ENCODE results near the gene RNF2.
"Not testable (repeated sequence)": the region's sequence is repeated elsewhere in the genome, so short reads cannot be mapped to it uniquely, and the experiment has no call there.

RNF2 gene

GRCh38 chr1:185044981-185045813, at the start of gene RNF2:
TSS of gene RNF2 (plus strand) at chr1:185045558. CDS start at chr1:185087554, 41,996 bp downstream.
- peak; percentile 81 for DNase-seq (ENCODE audit: low spot score)

DNA sequence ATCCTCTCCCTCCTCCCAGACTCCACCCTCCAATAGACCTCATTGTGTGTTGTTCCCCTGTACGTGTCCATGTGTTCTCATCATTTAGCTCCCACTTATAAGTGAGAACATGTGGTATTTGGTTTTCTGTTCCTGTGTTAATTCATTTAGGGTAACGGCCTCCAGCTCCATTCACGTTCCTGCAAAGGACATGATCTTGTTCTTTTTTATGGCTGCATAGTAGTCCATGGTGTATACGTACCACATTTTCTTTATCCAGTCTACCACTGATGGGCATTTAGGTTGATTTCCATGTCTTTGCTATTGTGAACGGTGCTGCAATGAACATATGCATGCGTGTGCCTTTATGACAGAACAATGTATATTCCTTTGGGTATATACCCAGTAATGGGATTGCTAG, 45.4 kb upstream of the RNF2 start:
- not testable (repeated sequence) for DNase-seq (ENCODE audit: low spot score)

DNA sequence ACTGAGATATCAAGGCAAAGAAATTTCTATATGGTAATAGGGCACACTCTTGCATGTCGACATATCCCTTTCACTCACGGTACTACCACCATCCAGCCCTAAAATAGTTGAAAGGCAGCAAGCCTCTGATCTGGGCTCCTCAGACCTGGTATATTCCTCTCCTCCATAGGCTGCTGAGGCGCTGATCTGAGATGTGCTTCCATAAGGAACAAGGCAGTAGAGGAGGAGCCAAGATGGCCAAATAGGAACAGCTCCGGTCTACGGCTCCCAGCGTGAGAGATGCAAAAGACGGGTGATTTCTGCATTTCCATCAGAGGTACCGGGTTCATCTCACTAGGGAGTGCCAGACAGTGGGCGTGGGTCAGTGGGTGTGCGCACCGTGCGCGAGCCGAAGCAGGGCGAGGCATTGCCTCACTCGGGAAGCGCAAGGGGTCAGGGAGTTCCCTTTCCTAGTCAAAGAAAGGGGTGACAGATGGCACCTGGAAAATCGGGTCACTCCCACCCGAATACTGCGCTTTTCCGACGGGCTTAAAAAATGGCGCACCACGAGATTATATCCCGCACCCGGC, 44.0 kb upstream of the RNF2 start:
- DNase-seq (ENCODE audit: low spot score), result not testable (repeated sequence)

GRCh38 chr1:185008838-185009237, 36.5 kb upstream of the RNF2 start:
- no peak for DNase-seq (ENCODE audit: low spot score)

- no peak for DNase-seq (ENCODE audit: low spot score)
Measured at GRCh38 chr1:185010361-185010760, 35.0 kb upstream of the RNF2 start.

DNA sequence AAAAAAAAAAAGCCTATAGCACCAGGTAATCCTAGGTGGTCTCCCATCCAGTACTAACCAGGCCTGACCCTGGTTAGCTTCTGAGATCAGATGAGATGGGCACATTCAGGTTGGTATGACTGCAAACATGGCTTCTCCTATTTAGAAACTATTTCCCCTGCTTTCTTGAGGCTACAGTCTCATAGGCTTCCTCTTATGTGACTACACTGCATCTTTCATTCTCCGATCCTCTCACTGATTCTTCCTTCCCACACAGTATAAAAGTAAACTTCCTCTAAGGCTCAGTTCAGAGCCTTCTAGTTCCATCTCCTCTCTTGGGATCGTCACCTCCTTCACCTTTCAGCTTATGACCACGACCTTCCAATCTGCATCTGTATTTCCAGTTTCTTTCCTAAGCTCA, 30.4 kb upstream of the RNF2 start:
- DNase-seq (ENCODE audit: low spot score), result no peak

- DNase-seq (ENCODE audit: low spot score), result no peak
Measured at GRCh38 chr1:185015631-185016030, 29.7 kb upstream of the RNF2 start.

DNA sequence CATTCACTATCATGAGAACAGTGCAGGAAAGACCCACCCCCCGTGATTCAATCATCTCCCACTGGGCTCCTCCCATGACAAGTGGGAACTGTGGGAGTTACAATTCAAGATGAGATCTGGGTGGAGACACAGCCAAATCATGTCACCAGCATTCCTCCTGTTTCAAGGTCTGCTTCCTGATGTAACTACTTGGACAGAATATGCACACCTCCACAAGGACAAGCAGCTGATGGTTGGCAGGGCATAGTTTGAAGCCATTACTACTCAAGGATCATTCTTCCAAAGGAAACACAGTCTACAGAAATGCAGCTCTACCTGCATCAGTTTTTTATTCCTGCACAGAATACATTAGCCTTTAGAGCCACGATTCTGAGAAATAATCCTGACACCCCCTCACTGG, 28.5 kb upstream of the RNF2 start:
- DNase-seq (ENCODE audit: low spot score), result no peak

- no peak for DNase-seq (ENCODE audit: low spot score)
Measured at GRCh38 chr1:185017338-185017737, 28.0 kb upstream of the RNF2 start.

DNA sequence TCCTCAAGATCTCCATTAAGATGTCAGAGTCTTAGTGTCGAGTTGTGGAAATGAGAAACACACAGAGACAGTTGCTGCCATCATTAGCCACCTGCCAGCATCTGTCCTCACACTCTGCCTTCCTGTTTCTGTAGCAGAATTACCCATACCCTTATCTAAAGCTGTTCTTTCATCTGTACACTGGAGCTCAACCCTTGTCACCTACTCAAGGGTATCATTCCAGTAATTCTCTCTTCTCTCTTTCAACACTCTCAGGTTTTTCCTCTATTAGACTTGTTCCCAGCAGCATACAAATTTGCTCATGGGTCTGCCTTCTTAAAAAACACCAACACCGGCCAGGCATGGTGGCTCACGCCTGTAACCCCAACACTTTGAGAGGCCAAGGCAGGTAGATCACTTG, 27.4 kb upstream of the RNF2 start:
- DNase-seq (ENCODE audit: low spot score), result no peak

DNA sequence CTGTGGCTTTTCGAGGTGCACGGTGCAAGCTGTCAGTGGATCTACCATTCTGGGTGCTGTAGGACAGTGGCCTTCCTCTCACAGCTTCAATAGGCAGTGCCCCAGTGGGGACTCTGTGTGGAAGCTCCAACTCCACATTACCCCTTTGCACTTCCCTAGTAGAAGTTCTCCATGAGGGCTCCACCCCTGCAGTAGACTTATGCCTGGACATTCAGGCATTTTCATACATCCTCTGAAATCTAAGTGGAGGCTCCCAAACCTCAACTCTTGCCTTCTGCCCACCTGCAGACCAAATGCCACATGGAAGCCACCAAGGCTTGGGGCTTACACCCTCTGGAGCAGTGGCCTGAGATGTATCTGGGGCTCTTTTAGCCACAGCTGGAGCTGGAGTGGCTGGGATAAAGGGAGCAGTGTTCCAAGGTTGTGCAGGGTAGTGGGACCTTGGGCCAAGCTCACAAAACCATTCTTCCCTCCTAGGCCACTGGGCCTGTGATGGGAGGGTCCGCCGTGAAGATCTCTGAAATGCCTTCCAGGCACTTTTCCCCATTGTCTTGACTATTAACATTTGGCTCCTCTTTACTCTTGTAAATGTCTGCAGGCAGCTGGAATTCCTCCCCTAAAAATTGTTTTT, 18.0 kb upstream of the RNF2 start:
- DNase-seq (ENCODE audit: low spot score), result no peak

DNA sequence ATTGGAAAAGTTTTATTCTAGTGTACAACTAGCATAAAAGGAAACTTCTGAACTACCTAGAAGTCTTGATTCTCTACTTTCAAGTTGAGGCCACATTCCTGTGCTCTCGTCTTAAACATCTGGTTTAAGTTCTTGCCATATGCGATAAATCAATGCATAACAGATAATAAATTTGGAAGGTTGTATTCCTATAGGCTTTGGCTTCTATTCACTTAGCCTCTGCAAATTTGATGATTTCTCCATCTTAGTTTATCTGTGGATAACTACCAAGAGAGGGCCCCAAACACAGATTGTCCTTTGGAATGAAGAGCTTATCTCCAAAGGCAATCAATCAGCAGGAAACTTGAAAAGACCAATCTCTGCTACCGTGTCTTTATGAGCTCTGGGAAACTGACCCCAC, 11.7 kb upstream of the RNF2 start:
- DNase-seq (ENCODE audit: low spot score), result no peak

DNA sequence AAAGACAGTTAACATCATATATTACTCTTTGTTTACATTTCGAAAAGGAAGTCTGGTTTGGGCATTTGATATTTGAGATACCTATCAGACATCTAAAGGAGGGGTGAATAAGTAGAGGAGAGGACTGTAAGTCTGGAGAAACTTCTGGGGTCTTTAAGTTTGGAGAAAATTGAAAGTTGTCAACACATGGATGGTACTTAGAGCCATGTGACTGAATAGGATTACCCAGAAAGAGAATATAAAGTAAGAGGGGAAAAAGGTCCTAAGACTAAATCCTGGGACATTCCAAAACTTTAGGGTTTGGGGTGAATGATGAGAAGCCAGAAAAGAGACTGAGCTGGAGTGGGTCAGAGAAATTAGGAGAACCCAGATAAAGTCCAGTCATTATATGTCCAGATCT, 10.1 kb upstream of the RNF2 start:
- no peak for DNase-seq (ENCODE audit: low spot score)

DNA sequence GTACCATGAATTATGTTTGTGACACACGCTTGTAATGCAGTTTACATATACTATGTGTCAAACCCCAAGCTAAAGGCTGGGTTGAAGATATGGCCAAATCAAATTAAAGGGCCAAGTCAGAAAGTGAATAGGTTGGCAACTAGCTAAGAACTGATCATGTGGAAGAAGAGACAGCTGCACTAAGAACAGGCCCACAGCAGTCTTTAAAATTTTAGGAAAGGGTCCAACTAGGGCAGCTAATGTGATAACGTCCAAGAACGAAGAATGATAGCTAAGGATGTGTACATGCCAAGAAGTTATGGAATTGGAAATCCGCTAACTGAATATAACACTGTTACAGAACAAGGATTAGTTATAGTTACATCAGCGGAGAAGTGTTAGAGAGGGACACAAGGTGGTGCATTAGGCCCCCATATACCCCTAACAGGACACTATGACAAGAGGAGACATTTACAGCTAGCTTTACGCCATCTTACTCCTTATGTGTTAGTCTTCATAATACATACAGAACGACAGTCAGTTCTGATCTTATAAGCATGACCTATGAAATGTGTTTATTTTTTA, 6.5 kb upstream of the RNF2 start:
- no peak for DNase-seq (ENCODE audit: low spot score)

GRCh38 chr1:185039726-185040407, 5.5 kb upstream of the RNF2 start:
- DNase-seq (ENCODE audit: low spot score), result no peak

DNA sequence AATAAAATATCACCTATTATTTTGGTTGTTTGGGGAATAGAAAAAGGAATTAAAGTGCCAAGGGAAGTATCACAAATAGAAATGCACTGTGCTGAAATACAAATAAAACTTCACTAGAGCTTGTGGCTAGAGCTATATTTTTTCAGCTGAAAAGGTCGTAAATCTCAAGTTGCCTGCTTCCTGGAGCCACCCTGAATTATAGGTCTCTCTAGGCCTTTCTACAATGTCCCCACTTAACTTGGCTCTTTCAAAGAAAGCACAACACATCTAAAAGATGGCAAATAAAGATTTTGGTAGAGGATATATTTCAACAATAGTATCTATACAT, 5.0 kb upstream of the RNF2 start:
- no peak for DNase-seq (ENCODE audit: low spot score)

GRCh38 chr1:185041742-185042141, 3.6 kb upstream of the RNF2 start:
- no peak for DNase-seq (ENCODE audit: low spot score)

DNA sequence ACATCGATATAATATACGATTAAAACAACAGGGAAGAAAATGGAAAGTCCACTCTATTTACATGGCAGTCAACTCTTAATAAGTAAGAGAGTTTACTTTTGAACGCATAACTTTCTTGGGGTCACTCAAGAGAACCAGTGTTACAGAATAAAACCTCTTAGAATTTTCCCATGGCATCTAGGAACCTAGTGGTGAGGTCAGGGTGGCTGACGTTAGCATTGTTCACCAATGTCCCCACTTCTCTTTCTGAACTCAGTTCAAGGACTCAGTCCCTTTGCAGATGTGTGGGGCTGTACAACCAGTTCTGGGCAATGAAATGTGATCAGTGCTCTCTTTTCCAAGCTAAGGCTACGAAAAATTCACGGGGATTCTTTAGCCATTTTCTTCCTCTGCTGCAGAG, 2.6 kb upstream of the RNF2 start:
- no peak for DNase-seq (ENCODE audit: low spot score)

DNA sequence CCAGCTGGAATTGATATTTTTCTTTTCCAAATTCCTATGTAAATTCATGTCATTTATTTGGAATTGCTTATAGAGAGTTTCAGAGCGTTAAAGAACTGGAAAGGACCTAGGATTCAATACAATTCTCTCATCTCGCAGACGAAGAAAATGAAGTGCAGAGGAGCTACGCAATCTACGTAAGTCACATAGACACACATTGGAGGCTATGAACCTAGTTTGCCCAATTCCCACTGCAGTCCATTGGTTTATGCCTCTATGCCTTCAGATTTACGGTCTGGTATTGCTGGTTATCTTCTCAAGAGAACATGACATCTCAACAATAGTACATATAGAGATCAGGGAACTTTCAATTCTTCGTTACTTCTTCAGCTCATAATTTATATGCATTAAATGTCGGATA, 971 bp upstream of the RNF2 start:
- no peak for DNase-seq (ENCODE audit: low spot score)

GRCh38 chr1:185045814-185046492, 595 bp downstream of the RNF2 start:
- DNase-seq (ENCODE audit: low spot score), result no peak

DNA sequence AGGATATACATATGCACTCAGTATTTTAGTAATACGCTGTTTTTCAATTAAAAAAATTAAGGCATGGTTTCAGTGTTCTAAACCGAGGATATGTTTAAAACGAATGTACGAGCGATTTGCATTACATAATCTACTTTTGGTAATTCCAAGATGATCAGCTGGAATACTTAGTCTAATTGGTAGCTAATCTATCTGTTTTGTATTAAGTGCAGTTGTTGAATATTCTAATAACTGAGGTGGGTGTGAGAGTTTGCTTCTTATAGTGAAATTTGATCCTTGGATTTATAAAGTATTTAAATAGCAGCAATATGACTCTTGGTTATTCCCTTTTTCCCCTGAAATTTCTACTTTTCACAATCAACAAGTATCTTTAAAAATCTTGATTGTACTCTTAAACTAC, 1.3 kb downstream of the RNF2 start:
- DNase-seq (ENCODE audit: low spot score), result no peak

GRCh38 chr1:185049670-185050069, 4.3 kb downstream of the RNF2 start:
- DNase-seq (ENCODE audit: low spot score), result no peak
